HL-60 (cell line): Measurements from ENCODE around the gene EXOSC10.

Experiments used
- DNase-seq, 2 experiments: peaks; one replicate each; pipeline ENCODE4 v3.0.0-alpha.2; 2010 to 2020; ENCODE audit warnings: low read depth in 1 of 2, low spot score in 1 of 2
- H3K27ac ChIP-seq: fragments of 250-450 bp; sonication (Bioruptor Pico); replicated peaks from 2 replicates; pipeline ENCODE4 v1.5.1; 2020; ENCODE audit warnings: mild to moderate bottlenecking, moderate library complexity
- H3K27me3 ChIP-seq: fragments of 250-450 bp; sonication (Bioruptor Pico); 2 replicates; pipeline ENCODE4 v1.5.1; 2021; ENCODE audit warnings: mild to moderate bottlenecking, moderate library complexity; ENCODE audit not compliant: insufficient read depth, poor library complexity, severe bottlenecking
- H3K4me3 ChIP-seq: replicated peaks from 2 replicates; pipeline ENCODE4 v1.5.1; 2011; ENCODE audit warnings: mild to moderate bottlenecking, control low read depth, low read length; ENCODE audit not compliant: insufficient read depth
- GABPA ChIP-seq: IDR thresholded peaks from 2 replicates; pipeline ENCODE4 v1.6.1; 2012; ENCODE audit warnings: low read depth
- POLR2AphosphoS5 ChIP-seq: IDR thresholded peaks from 2 replicates; pipeline ENCODE4 v1.6.1; 2012; ENCODE audit warnings: low read depth
- SPI1 ChIP-seq: IDR thresholded peaks from 2 replicates; pipeline ENCODE4 v1.6.1; 2012; ENCODE audit warnings: low read depth, mild to moderate bottlenecking, borderline replicate concordance
- long read RNA-seq: library from polyadenylated mRNA; unstranded; transcript quantifications from one replicate; pipeline ENCODE4 v2.0.0, GENCODE V29; 2020
- TF ChIP-seq, protein P1 (sequence below): IDR thresholded peaks from 2 replicates; pipeline ENCODE4 v1.6.1; 2012; ENCODE audit warnings: low read depth; ENCODE audit not compliant: insufficient replicate concordance
- TF ChIP-seq, protein P2 (sequence below): IDR thresholded peaks from one replicate; pipeline ENCODE4 v1.5.1; 2011; ENCODE audit warnings: low read length, control low read depth, inconsistent platforms; ENCODE audit not compliant: insufficient read depth

Gene EXOSC10
- long read RNA-seq, transcript EXOSC10-202 (25 exons, 2,808 nt), result major isoform, 97 of 195 reads
- long read RNA-seq, partial matches to known transcripts, result 48 of 195 reads
- long read RNA-seq, other reads (novel, unspliced or antisense), result 50 of 195 reads

DNA sequence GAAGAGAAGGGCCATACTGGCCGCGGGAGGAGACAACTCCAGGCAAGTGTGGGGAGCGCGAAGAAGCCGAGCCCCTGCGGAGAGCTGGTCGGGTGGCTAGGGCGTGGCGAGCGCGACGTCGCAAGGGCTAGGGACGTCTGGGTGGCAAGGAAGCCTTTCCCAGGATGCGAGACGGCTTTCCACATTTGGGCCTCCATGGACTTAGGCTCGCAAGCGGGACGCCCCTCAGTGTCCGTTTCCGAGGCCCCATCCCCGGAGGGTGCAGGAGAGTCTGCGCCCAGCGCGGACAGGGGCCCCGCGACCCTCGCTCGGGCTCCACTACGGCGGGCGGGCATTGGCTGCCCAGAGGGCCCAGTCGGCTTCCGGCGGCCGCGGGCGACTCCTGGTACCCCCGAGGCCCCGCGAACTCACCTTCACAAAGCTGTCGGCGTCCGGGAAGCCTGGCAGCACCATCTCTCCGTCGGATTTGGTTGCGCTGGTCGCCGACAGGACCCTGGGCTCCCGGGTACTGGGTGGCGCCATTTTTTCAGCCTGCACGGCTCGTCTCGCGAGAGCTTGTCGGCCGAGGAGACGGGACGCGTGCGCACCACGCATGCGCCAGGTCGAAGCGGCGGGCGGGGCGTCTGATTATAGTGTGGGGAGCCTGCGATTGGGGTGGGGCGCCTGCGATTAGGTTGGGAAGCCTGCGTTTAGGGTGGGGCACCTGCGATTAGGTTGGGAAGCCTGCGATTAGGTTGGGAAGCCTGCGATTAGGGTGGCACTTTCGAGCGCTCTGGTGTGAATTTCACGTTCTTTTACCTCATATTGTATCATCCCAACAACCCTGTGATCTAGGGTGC is at the start of gene EXOSC10:
Gene EXOSC10, minus strand, starts transcription at position 560 of the 839 bp plus-strand sequence. Its CDS starts 38 bp downstream, at position 522.
- DNase-seq, result peak; percentile 85 to 92
- TF ChIP-seq GABPA (no peak), POLR2AphosphoS5 (peak; percentile 65)
- TF ChIP-seq, protein P1, sequence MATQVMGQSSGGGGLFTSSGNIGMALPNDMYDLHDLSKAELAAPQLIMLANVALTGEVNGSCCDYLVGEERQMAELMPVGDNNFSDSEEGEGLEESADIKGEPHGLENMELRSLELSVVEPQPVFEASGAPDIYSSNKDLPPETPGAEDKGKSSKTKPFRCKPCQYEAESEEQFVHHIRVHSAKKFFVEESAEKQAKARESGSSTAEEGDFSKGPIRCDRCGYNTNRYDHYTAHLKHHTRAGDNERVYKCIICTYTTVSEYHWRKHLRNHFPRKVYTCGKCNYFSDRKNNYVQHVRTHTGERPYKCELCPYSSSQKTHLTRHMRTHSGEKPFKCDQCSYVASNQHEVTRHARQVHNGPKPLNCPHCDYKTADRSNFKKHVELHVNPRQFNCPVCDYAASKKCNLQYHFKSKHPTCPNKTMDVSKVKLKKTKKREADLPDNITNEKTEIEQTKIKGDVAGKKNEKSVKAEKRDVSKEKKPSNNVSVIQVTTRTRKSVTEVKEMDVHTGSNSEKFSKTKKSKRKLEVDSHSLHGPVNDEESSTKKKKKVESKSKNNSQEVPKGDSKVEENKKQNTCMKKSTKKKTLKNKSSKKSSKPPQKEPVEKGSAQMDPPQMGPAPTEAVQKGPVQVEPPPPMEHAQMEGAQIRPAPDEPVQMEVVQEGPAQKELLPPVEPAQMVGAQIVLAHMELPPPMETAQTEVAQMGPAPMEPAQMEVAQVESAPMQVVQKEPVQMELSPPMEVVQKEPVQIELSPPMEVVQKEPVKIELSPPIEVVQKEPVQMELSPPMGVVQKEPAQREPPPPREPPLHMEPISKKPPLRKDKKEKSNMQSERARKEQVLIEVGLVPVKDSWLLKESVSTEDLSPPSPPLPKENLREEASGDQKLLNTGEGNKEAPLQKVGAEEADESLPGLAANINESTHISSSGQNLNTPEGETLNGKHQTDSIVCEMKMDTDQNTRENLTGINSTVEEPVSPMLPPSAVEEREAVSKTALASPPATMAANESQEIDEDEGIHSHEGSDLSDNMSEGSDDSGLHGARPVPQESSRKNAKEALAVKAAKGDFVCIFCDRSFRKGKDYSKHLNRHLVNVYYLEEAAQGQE, result peak; percentile 71
- Histone ChIP-seq H3K4me3 (peak within 1 kb of the TSS; percentile 99), H3K27ac (peak within 1 kb of the TSS; percentile 96), H3K27me3 (no peaks in the 10 kb centered on the region)

DNA sequence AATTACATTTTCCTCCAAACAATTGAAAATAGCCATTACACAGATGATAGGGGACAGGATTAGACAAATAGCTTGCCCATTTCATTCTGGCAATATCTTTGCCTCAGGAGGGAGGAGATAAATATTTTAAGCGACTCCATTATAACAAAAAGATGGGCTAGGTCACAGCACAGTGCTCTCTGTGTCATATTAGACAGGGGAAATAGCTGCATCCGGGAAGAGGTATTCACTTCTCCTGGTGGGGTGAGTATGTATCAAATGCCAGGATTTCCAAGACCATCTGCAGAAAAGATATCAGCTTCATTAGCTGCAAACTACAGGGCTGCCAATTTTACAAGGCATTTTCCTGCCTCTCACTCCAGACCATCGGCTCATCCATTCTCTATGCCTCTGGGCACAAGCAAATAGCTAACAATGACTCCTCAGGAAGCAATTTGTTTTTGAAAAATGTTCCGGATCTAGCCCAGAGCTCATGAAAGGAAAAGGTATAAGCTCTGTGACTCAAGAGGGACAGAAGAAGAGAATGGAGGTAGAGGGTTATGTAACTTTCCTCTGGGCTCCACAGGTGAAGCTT is 47.6 kb upstream of the EXOSC10 start:
- Histone ChIP-seq H3K27ac (no peak overlapping the region), H3K4me3 (no peak overlapping the region), H3K27me3 (no peaks in the 10 kb centered on the region)
- DNase-seq, result no peak
- TF ChIP-seq, protein P2, sequence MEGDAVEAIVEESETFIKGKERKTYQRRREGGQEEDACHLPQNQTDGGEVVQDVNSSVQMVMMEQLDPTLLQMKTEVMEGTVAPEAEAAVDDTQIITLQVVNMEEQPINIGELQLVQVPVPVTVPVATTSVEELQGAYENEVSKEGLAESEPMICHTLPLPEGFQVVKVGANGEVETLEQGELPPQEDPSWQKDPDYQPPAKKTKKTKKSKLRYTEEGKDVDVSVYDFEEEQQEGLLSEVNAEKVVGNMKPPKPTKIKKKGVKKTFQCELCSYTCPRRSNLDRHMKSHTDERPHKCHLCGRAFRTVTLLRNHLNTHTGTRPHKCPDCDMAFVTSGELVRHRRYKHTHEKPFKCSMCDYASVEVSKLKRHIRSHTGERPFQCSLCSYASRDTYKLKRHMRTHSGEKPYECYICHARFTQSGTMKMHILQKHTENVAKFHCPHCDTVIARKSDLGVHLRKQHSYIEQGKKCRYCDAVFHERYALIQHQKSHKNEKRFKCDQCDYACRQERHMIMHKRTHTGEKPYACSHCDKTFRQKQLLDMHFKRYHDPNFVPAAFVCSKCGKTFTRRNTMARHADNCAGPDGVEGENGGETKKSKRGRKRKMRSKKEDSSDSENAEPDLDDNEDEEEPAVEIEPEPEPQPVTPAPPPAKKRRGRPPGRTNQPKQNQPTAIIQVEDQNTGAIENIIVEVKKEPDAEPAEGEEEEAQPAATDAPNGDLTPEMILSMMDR, result no peak
- TF ChIP-seq, protein P1, result no peak
- TF ChIP-seq POLR2AphosphoS5 (no peak), GABPA (no peak), SPI1 (no peak)

DNA sequence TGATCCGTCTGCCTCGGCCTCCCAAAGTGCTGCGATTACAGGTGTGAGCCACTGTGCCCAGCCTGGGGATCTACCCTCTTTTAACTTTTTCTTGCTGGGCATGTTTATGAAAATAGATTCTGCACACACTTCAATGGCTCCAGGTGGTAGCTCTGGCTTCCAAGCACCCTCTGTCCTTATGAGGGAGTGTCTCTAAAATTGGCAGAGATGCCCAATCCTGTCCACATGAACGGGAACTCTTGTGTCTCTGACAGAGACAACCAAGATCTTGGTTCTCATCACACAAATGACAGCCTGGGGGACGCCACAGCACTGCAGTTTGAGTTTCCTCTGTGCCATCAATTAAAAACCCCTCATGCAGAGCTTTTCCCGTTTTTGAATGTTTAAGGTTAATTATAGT is 46.1 kb upstream of the EXOSC10 start:
- Histone ChIP-seq H3K27ac (no peak overlapping the region), H3K4me3 (no peak overlapping the region), H3K27me3 (no peaks in the 10 kb centered on the region)
- DNase-seq, result no peak
- TF ChIP-seq, protein P1, result no peak
- TF ChIP-seq GABPA (no peak), POLR2AphosphoS5 (no peak), SPI1 (no peak)
- TF ChIP-seq, protein P2, result no peak
